PFSK-1 (cell line): Measurements from ENCODE around the gene PPP2R5B.

Experiments used
- TAF1 ChIP-seq: IDR thresholded peaks from 2 replicates; pipeline ENCODE4 v1.6.1; 2012; ENCODE audit warnings: low read length, control low read depth, borderline replicate concordance; ENCODE audit not compliant: insufficient read depth
- TF ChIP-seq, protein P1 (sequence below), 2 experiments: IDR thresholded peaks; 2 replicates each; pipeline versions ENCODE4 v1.6.1 to v1.8.0; 2011 to 2012; ENCODE audit warnings: low read depth in 2 of 2, low read length in 2 of 2, control low read depth in 1 of 2, inconsistent platforms in 1 of 2, mild to moderate bottlenecking in 1 of 2, moderate library complexity in 1 of 2; ENCODE audit not compliant: insufficient read depth in 1 of 2

DNA sequence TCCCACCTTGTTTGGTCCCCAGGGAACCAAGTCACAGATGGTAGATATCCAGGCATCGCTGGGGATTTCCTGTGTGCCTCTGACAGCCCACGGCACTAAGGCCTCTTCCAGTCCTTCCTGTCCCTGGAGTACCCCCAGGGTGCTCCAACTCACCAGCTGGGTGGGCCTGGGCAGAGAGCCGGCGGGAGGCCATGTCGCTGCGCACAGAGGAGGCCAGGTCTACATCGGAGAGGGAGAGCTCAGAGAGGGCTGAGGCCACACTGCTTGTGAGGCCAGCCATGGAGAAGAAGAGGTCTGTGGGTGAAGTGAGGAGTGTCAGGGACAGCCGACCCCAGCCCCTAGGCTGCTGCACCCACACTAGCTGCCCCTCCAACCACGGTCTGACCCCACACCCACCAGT, 12.8 kb upstream of the PPP2R5B start:
- TF ChIP-seq, protein P1, sequence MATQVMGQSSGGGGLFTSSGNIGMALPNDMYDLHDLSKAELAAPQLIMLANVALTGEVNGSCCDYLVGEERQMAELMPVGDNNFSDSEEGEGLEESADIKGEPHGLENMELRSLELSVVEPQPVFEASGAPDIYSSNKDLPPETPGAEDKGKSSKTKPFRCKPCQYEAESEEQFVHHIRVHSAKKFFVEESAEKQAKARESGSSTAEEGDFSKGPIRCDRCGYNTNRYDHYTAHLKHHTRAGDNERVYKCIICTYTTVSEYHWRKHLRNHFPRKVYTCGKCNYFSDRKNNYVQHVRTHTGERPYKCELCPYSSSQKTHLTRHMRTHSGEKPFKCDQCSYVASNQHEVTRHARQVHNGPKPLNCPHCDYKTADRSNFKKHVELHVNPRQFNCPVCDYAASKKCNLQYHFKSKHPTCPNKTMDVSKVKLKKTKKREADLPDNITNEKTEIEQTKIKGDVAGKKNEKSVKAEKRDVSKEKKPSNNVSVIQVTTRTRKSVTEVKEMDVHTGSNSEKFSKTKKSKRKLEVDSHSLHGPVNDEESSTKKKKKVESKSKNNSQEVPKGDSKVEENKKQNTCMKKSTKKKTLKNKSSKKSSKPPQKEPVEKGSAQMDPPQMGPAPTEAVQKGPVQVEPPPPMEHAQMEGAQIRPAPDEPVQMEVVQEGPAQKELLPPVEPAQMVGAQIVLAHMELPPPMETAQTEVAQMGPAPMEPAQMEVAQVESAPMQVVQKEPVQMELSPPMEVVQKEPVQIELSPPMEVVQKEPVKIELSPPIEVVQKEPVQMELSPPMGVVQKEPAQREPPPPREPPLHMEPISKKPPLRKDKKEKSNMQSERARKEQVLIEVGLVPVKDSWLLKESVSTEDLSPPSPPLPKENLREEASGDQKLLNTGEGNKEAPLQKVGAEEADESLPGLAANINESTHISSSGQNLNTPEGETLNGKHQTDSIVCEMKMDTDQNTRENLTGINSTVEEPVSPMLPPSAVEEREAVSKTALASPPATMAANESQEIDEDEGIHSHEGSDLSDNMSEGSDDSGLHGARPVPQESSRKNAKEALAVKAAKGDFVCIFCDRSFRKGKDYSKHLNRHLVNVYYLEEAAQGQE (IDR thresholded peaks at IDR 0.05; ENCODE audit: insufficient read depth in 1 of 2, low read depth in 2 of 2, low read length in 2 of 2), result no peak
- TF ChIP-seq TAF1, result no peak
